RWPE1 (cell line): ENCODE measurements around the gene S100G.

Source experiments
- CTCF ChIA-PET: fragments of 350-600 bp; sonication (Branson Sonifier 250); formaldehyde crosslinking; extraction: SDS; loops from one replicate; lab custom pipeline; 2021; lab: Yijun Ruan, JAX
- POLR2A ChIA-PET: fragments of 400-600 bp; formaldehyde crosslinking; extraction: SDS; loops from one replicate; lab custom pipeline; 2020; ENCODE audit warnings: antibody characterized with exemption; ENCODE audit not compliant: low non-redundant PET; lab: Yijun Ruan, JAX
- DNase-seq: peaks from one replicate; pipeline ENCODE4 v3.0.0; 2012; ENCODE audit warnings: low spot score
- H3K27ac ChIP-seq: fragments of 450-650 bp; 2 replicates; pipeline ENCODE4 v1.5.1; 2017
- CTCF ChIP-seq: fragments of 450-650 bp; conservative IDR thresholded peaks from 2 replicates; pipeline ENCODE4 v1.5.1; 2017; ENCODE audit warnings: low read depth, mild to moderate bottlenecking

The S100G gene

GRCh38 chrX:16661495-16661894 is 11.5 kb downstream of the S100G start:
- ChIA-PET POLR2A (no interaction called here), CTCF (interaction anchor here (0.6 kb wide), 1 partner anchor 11 kb away, joined by 3 read pairs; no protein-coding TSS in a partner anchor)
- DNase-seq, result no peak
- no peak for TF ChIP-seq CTCF
- H3K27ac ChIP-seq, result no peak overlapping the region

- no peak overlapping the region for H3K27ac ChIP-seq
- no peak for DNase-seq
- ChIA-PET CTCF (no interaction called here), POLR2A (no interaction called here)
- no peak for TF ChIP-seq CTCF
Measured at GRCh38 chrX:16662402-16662801, 12.4 kb downstream of the S100G start.

- CTCF ChIA-PET, result no interaction called here
- TF ChIP-seq CTCF, result no peak
- no peak for DNase-seq
- H3K27ac ChIP-seq, result no peak overlapping the region
- POLR2A ChIA-PET, result no interaction called here
Measured at GRCh38 chrX:16664074-16664473, 14.1 kb downstream of the S100G start.

- DNase-seq, result no peak
- CTCF ChIA-PET, result no interaction called here
- TF ChIP-seq CTCF, result no peak
- H3K27ac ChIP-seq, result no peak overlapping the region
- POLR2A ChIA-PET, result interaction anchor here (0.5 kb wide), 1 partner anchor 9 kb away, joined by 3 read pairs; no protein-coding TSS in a partner anchor
Measured at GRCh38 chrX:16664626-16665025, 14.7 kb downstream of the S100G start.

GRCh38 chrX:16665089-16665488 is 15.1 kb downstream of the S100G start:
- TF ChIP-seq CTCF, result no peak
- no peak overlapping the region for H3K27ac ChIP-seq
- POLR2A ChIA-PET, result interaction anchor here (0.5 kb wide), 1 partner anchor 9 kb away, joined by 3 read pairs; no protein-coding TSS in a partner anchor
- DNase-seq, result no peak
- CTCF ChIA-PET, result interaction anchor here (0.7 kb wide), 1 partner anchor 13 kb away, joined by 3 read pairs; no protein-coding TSS in a partner anchor

GRCh38 chrX:16666541-16666940 is 16.6 kb downstream of the S100G start:
- CTCF ChIA-PET, result no interaction called here
- no peak for TF ChIP-seq CTCF
- POLR2A ChIA-PET, result no interaction called here
- H3K27ac ChIP-seq, result no peak overlapping the region
- DNase-seq, result no peak
